ENCODE data around the gene METTL9. TPM values are rescaled to one million over a fixed set of nuclear protein-coding genes. Genes with fewer than 3 reads are reported as not detected.
"Not testable (repeated sequence)": the region's sequence is repeated elsewhere in the genome, so short reads cannot be mapped to it uniquely, and the experiment has no call there.

Gene METTL9
- total RNA-seq, 1 donor: 166 TPM

- no peak overlapping the region for H3K4me3 ChIP-seq (ENCODE audit: low read depth, low read length)
- no peak for TF ChIP-seq CTCF (IDR thresholded peaks at IDR 0.05; ENCODE audit: insufficient read depth, low read depth, low read length)
- no peak for DNase-seq (ENCODE audit: low read depth)
Observed at GRCh38 chr16:21560462-21560861, 38.9 kb upstream of the METTL9 start.

GRCh38 chr16:21563676-21564075 is 35.7 kb upstream of the METTL9 start:
- TF ChIP-seq CTCF (IDR thresholded peaks at IDR 0.05; ENCODE audit: insufficient read depth, low read depth, low read length): no peak
- no peak overlapping the region for H3K4me3 ChIP-seq (ENCODE audit: low read depth, low read length)
- DNase-seq (ENCODE audit: low read depth): no peak

GRCh38 chr16:21564367-21564766 is 35.0 kb upstream of the METTL9 start:
- H3K4me3 ChIP-seq (ENCODE audit: low read depth, low read length); DNase-seq (ENCODE audit: low read depth): not testable (repeated sequence)

- no peak for TF ChIP-seq CTCF (IDR thresholded peaks at IDR 0.05; ENCODE audit: insufficient read depth, low read depth, low read length)
- H3K4me3 ChIP-seq (ENCODE audit: low read depth, low read length): no peak overlapping the region
- no peak for DNase-seq (ENCODE audit: low read depth)
Observed at GRCh38 chr16:21565507-21565860, 33.9 kb upstream of the METTL9 start.

- no peak overlapping the region for H3K4me3 ChIP-seq (ENCODE audit: low read depth, low read length)
- no peak for TF ChIP-seq CTCF (IDR thresholded peaks at IDR 0.05; ENCODE audit: insufficient read depth, low read depth, low read length)
- no peak for DNase-seq (ENCODE audit: low read depth)
Observed at GRCh38 chr16:21565861-21566669, 33.3 kb upstream of the METTL9 start.

GRCh38 chr16:21566891-21567414 is 32.4 kb upstream of the METTL9 start:
- DNase-seq (ENCODE audit: low read depth): no peak
- H3K4me3 ChIP-seq (ENCODE audit: low read depth, low read length): no peak overlapping the region

GRCh38 chr16:21567496-21567895 is 31.9 kb upstream of the METTL9 start:
- not testable (repeated sequence) for H3K4me3 ChIP-seq (ENCODE audit: low read depth, low read length); DNase-seq (ENCODE audit: low read depth)

More at GRCh38 chr16:21566891-21567414, 32.4 kb upstream of the METTL9 start:
- no peak for TF ChIP-seq CTCF (IDR thresholded peaks at IDR 0.05; ENCODE audit: insufficient read depth, low read depth, low read length)
